Nephron progenitor cell (in vitro differentiated cells): ENCODE results near the gene ERICH6.

Experiments
- DNase-seq: peaks from one replicate; pipeline ENCODE4 v3.0.0; 2021
- H3K27ac Mint-ChIP-seq: 2 replicates; pipeline ENCODE4 v1.8.0; 2021; ENCODE audit warnings: mild to moderate bottlenecking, moderate library complexity, mixed read lengths
- H3K27me3 Mint-ChIP-seq: 2 replicates; pipeline ENCODE4 v1.8.0; 2021; ENCODE audit warnings: mild to moderate bottlenecking, low read depth, mixed read lengths; ENCODE audit not compliant: poor library complexity
- H3K36me3 Mint-ChIP-seq: 2 replicates; pipeline ENCODE4 v1.8.0; 2021; ENCODE audit warnings: low read depth, mixed read lengths
- H3K4me1 Mint-ChIP-seq: 2 replicates; pipeline ENCODE4 v1.8.0; 2021; ENCODE audit warnings: mixed read lengths
- H3K4me3 Mint-ChIP-seq: 2 replicates; pipeline ENCODE4 v1.8.0; 2021; ENCODE audit warnings: mild to moderate bottlenecking, moderate library complexity, mixed read lengths
- H3K9me3 Mint-ChIP-seq: 2 replicates; pipeline ENCODE4 v1.8.0; 2021; ENCODE audit warnings: mild to moderate bottlenecking, moderate library complexity, mixed read lengths
- CTCF ChIP-seq: fragments of 200-600 bp; sonication (generic); IDR thresholded peaks from 2 replicates; pipeline ENCODE4 v1.5.0; 2021; ENCODE audit warnings: antibody characterized with exemption

Gene ERICH6

GRCh38 chr3:150636258-150636657, 67.5 kb downstream of the ERICH6 start:
- no peak overlapping the region for H3K4me3 Mint-ChIP-seq
- H3K9me3 Mint-ChIP-seq: no peaks in the 10 kb centered on the region
- TF ChIP-seq CTCF: no peak
- no peak overlapping the region for H3K27ac Mint-ChIP-seq
- H3K36me3 Mint-ChIP-seq: peaks cover 4% of the 10 kb centered on the region
- no peak for DNase-seq
- no peaks in the 10 kb centered on the region for H3K27me3 Mint-ChIP-seq
- peaks cover 30% of the 10 kb centered on the region for H3K4me1 Mint-ChIP-seq

- no peak for DNase-seq
Observed at GRCh38 chr3:150635526-150635925, 68.2 kb downstream of the ERICH6 start.

GRCh38 chr3:150635076-150635475, 68.6 kb downstream of the ERICH6 start:
- peaks cover 30% of the 10 kb centered on the region for H3K4me1 Mint-ChIP-seq
- DNase-seq: no peak
- no peaks in the 10 kb centered on the region for H3K9me3 Mint-ChIP-seq
- TF ChIP-seq CTCF: no peak
- H3K4me3 Mint-ChIP-seq: no peak overlapping the region
- no peaks in the 10 kb centered on the region for H3K27me3 Mint-ChIP-seq
- H3K27ac Mint-ChIP-seq: no peak overlapping the region
- peaks cover 9% of the 10 kb centered on the region for H3K36me3 Mint-ChIP-seq

More at GRCh38 chr3:150635526-150635925, 68.2 kb downstream of the ERICH6 start:
- Mint-ChIP-seq H3K4me3 (no peak overlapping the region), H3K4me1 (peaks cover 30% of the 10 kb centered on the region), H3K9me3 (no peaks in the 10 kb centered on the region), H3K27me3 (no peaks in the 10 kb centered on the region), H3K27ac (no peak overlapping the region), H3K36me3 (peaks cover 7% of the 10 kb centered on the region)
- TF ChIP-seq CTCF: no peak

- H3K27me3 Mint-ChIP-seq: no peaks in the 10 kb centered on the region
Observed at GRCh38 chr3:150631515-150632221, 72.1 kb downstream of the ERICH6 start.

GRCh38 chr3:150627557-150627956, 76.2 kb downstream of the ERICH6 start:
- Mint-ChIP-seq H3K27me3 (no peaks in the 10 kb centered on the region), H3K9me3 (no peaks in the 10 kb centered on the region), H3K27ac (no peak overlapping the region), H3K36me3 (peaks cover 47% of the 10 kb centered on the region), H3K4me3 (no peak overlapping the region), H3K4me1 (peaks cover 16% of the 10 kb centered on the region)
- no peak for TF ChIP-seq CTCF
- DNase-seq: no peak

More at GRCh38 chr3:150631515-150632221, 72.1 kb downstream of the ERICH6 start:
- peaks cover 34% of the 10 kb centered on the region for H3K36me3 Mint-ChIP-seq
- no peaks in the 10 kb centered on the region for H3K9me3 Mint-ChIP-seq
- no peak for TF ChIP-seq CTCF
- DNase-seq: no peak
- peak overlapping the region; percentile 57 for H3K27ac Mint-ChIP-seq
- peaks cover 30% of the 10 kb centered on the region for H3K4me1 Mint-ChIP-seq
- H3K4me3 Mint-ChIP-seq: no peak overlapping the region
